Neural cell (in vitro differentiated cells): ENCODE data around the gene LYSMD3. TPM values are rescaled to one million over a fixed set of nuclear protein-coding genes. Genes with fewer than 3 reads are reported as not detected.

Experiments used
- H2AFZ ChIP-seq: fragments of 200-600, 300-800 bp; sonication (generic), shearing (Covaris generic); 2 replicates; pipeline ENCODE4 v1.6.0; 2014; ENCODE audit warnings: low read depth, mild to moderate bottlenecking, antibody characterized with exemption, low read length, moderate library complexity
- H3F3A ChIP-seq: fragments of 200-600 bp; shearing (Covaris generic); 2 replicates; pipeline ENCODE4 v1.6.1; 2016; ENCODE audit warnings: mild to moderate bottlenecking, moderate library complexity, mixed read lengths, antibody characterized with exemption, low read length; ENCODE audit not compliant: insufficient read depth, poor library complexity, severe bottlenecking
- H3K27ac ChIP-seq: fragments of 200-600, 300-800 bp; sonication (generic), shearing (Covaris generic); 2 replicates; pipeline ENCODE4 v1.5.1; 2014; ENCODE audit warnings: mild to moderate bottlenecking, low read length, moderate library complexity
- H3K27me3 ChIP-seq: fragments of 300-800, 200-600 bp; sonication (generic), shearing (Covaris generic); 2 replicates; pipeline ENCODE4 v1.6.0; 2014; ENCODE audit warnings: mild to moderate bottlenecking, low read depth, low read length, moderate library complexity; ENCODE audit not compliant: insufficient read depth
- H3K36me3 ChIP-seq: fragments of 300-800, 200-600 bp; sonication (generic), shearing (Covaris generic); 2 replicates; pipeline ENCODE4 v1.5.1; 2014; ENCODE audit warnings: mild to moderate bottlenecking, antibody characterized with exemption, low read length, moderate library complexity; ENCODE audit not compliant: insufficient read depth
- H3K4me2 ChIP-seq: fragments of 300-800, 200-600 bp; sonication (generic), shearing (Covaris generic); 2 replicates; pipeline ENCODE4 v1.6.0; 2014; ENCODE audit warnings: mild to moderate bottlenecking, low read length
- H3K4me3 ChIP-seq: fragments of 300-800, 200-600 bp; sonication (generic), shearing (Covaris generic); 2 replicates; pipeline ENCODE4 v1.5.1; 2014; ENCODE audit warnings: mild to moderate bottlenecking, low read length, moderate library complexity
- H3K79me2 ChIP-seq: fragments of 200-600 bp; shearing (Covaris generic); replicated peaks from 2 replicates; pipeline ENCODE4 v1.6.0; 2014; ENCODE audit warnings: mild to moderate bottlenecking, low read length, moderate library complexity; ENCODE audit not compliant: insufficient read depth
- H3K9ac ChIP-seq: fragments of 300-800, 200-600 bp; sonication (generic), shearing (Covaris generic); 2 replicates; pipeline ENCODE4 v1.6.1; 2016; ENCODE audit warnings: mild to moderate bottlenecking, low read length, mixed read lengths
- H3K9me2 ChIP-seq: fragments of 200-600 bp; shearing (Covaris generic); 2 replicates; pipeline ENCODE4 v1.6.1; 2016; ENCODE audit warnings: mild to moderate bottlenecking, low read length, mixed read lengths; ENCODE audit not compliant: insufficient read depth
- H3K9me3 ChIP-seq: fragments of 200-600, 300-800 bp; sonication (generic), shearing (Covaris generic); 2 replicates; pipeline ENCODE4 v1.6.1; 2016; ENCODE audit warnings: mild to moderate bottlenecking, mixed run types, low read length, moderate library complexity, mixed read lengths
- H4K20me1 ChIP-seq: fragments of 200-600 bp; shearing (Covaris generic); 2 replicates; pipeline ENCODE4 v1.6.1; 2016; ENCODE audit warnings: mild to moderate bottlenecking, mixed run types; ENCODE audit not compliant: insufficient read depth
- EZH2 ChIP-seq: fragments of 200-600, 300-800 bp; shearing (Covaris generic), sonication (generic); IDR thresholded peaks from 2 replicates; pipeline ENCODE4 v1.6.1; 2014; ENCODE audit warnings: antibody characterized with exemption, low read length, borderline replicate concordance, mild to moderate bottlenecking; ENCODE audit not compliant: insufficient read depth, poor library complexity, severe bottlenecking
- MXI1 ChIP-seq: fragments of 450-650 bp; conservative IDR thresholded peaks from 2 replicates; pipeline ENCODE4 v1.6.1; 2014; ENCODE audit warnings: antibody characterized with exemption, mild to moderate bottlenecking; ENCODE audit not compliant: poor library complexity, severe bottlenecking
- POLR2AphosphoS5 ChIP-seq: IDR thresholded peaks from 2 replicates; pipeline ENCODE4 v1.6.1; 2012
- RAD21 ChIP-seq: fragments of 450-650 bp; conservative IDR thresholded peaks from 2 replicates; pipeline ENCODE4 v1.6.1; 2014; ENCODE audit warnings: antibody characterized with exemption, mild to moderate bottlenecking, moderate library complexity
- SMC3 ChIP-seq: fragments of 450-650 bp; conservative IDR thresholded peaks from 2 replicates; pipeline ENCODE4 v1.6.1; 2014; ENCODE audit warnings: antibody characterized with exemption, mild to moderate bottlenecking, moderate library complexity; ENCODE audit not compliant: poor library complexity
- TAF1 ChIP-seq: IDR thresholded peaks from 2 replicates; pipeline ENCODE4 v1.6.1; 2012; ENCODE audit warnings: low read depth
- polyA plus RNA-seq: library from polyadenylated mRNA; depleted of rRNA; stranded (reverse); fragments of >200 nt; gene quantifications from 2 replicates; pipeline ENCODE4 v1.2.3, GENCODE V29; 2014
- TF ChIP-seq, protein P1 (sequence below): fragments of 450-650 bp; IDR thresholded peaks from 2 replicates; pipeline ENCODE4 v1.5.1; 2014; ENCODE audit warnings: antibody characterized with exemption, mild to moderate bottlenecking, moderate library complexity; ENCODE audit not compliant: poor library complexity, severe bottlenecking
- TF ChIP-seq, protein P2 (sequence below): IDR thresholded peaks from 2 replicates; pipeline ENCODE4 v1.6.1; 2012; ENCODE audit warnings: borderline replicate concordance

Gene LYSMD3
- polyA plus RNA-seq, 1 donor from 2014 or later: 11.1 TPM

DNA sequence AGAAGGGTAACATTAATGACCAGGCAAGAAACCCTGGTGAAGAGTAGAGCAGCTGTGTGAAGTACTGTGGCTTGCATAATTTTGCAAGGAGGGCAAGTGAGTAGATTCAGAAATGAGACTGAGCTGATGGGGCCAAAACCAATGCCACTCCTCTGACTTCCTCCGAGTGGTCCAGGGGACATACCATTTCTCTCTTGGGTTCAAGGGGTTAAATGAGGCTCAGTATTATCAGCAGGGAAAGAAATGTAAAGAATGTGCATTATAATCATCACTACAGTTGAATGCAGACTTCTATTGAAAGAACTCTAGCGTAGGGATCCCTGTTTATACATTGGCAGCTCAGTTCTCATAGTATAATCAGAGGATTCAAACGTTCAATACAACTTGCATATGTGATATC, 44.8 kb downstream of the LYSMD3 start:
- H3K9me3 ChIP-seq: no peaks in the 10 kb centered on the region
- no peaks in the 10 kb centered on the region for H3K36me3 ChIP-seq
- no peaks in the 10 kb centered on the region for H3F3A ChIP-seq
- no peaks in the 10 kb centered on the region for H3K9me2 ChIP-seq
- no peaks in the 10 kb centered on the region for H3K79me2 ChIP-seq
- no peak overlapping the region for H3K9ac ChIP-seq
- H3K4me2 ChIP-seq: no peak overlapping the region
- H3K4me3 ChIP-seq: no peak overlapping the region
- TF ChIP-seq SMC3 (no peak), POLR2AphosphoS5 (no peak), RAD21 (no peak), MXI1 (no peak)
- H3K27ac ChIP-seq: no peak overlapping the region
- H3K27me3 ChIP-seq: no peaks in the 10 kb centered on the region
- H4K20me1 ChIP-seq: no peaks in the 10 kb centered on the region
- H2AFZ ChIP-seq: no peak overlapping the region

DNA sequence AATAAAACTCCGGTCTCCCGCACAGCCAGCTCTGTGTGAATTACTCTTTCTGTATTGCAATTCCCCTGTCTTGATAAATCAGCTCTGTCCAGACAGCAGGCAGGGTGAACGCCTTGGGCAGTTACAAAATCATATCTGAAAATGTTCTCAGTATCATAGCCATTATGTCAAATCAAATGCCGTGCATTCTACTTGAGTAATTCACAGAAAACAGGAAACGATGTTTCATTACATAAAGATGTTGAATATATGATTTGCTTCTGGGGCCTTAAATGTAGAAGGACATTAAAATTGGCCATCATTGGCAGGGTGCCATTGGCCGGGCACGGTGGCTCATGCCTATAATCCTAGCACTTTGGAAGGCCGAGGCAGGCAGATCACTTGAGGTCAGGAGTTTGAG, 46.2 kb downstream of the LYSMD3 start:
- Histone ChIP-seq H3K4me2 (no peak overlapping the region), H3K9me2 (no peaks in the 10 kb centered on the region), H3K9ac (no peak overlapping the region), H3F3A (no peaks in the 10 kb centered on the region), H3K27me3 (no peaks in the 10 kb centered on the region), H4K20me1 (no peaks in the 10 kb centered on the region), H3K79me2 (no peaks in the 10 kb centered on the region), H2AFZ (no peak overlapping the region), H3K36me3 (no peaks in the 10 kb centered on the region), H3K27ac (no peak overlapping the region), H3K9me3 (no peaks in the 10 kb centered on the region), H3K4me3 (no peak overlapping the region)
- TF ChIP-seq POLR2AphosphoS5: no peak
- no peak for TF ChIP-seq SMC3
- TF ChIP-seq MXI1: no peak
- TF ChIP-seq, protein P1, sequence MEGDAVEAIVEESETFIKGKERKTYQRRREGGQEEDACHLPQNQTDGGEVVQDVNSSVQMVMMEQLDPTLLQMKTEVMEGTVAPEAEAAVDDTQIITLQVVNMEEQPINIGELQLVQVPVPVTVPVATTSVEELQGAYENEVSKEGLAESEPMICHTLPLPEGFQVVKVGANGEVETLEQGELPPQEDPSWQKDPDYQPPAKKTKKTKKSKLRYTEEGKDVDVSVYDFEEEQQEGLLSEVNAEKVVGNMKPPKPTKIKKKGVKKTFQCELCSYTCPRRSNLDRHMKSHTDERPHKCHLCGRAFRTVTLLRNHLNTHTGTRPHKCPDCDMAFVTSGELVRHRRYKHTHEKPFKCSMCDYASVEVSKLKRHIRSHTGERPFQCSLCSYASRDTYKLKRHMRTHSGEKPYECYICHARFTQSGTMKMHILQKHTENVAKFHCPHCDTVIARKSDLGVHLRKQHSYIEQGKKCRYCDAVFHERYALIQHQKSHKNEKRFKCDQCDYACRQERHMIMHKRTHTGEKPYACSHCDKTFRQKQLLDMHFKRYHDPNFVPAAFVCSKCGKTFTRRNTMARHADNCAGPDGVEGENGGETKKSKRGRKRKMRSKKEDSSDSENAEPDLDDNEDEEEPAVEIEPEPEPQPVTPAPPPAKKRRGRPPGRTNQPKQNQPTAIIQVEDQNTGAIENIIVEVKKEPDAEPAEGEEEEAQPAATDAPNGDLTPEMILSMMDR: no peak
- no peak for TF ChIP-seq RAD21
- TF ChIP-seq EZH2: no peak
- TF ChIP-seq TAF1: no peak

DNA sequence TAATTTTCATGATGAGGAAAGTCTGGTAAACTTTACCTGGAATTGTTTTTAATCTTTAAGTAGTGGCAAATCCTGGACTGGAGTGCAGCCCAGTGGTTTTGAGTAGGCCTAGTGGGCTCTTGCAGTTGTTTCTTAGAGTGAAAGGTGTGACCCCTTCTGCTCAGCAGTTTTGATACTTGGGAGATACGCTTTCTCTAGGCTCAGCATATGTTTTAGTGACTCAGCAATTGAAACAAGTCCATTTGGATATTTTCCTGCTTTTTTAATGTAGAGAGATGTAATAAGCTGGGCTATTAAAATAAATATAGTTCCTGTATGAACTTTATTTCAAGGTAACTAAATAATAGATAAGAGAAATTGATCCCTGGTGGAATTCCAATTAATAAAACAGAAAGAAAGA, 48.7 kb downstream of the LYSMD3 start:
- TF ChIP-seq, protein P2, sequence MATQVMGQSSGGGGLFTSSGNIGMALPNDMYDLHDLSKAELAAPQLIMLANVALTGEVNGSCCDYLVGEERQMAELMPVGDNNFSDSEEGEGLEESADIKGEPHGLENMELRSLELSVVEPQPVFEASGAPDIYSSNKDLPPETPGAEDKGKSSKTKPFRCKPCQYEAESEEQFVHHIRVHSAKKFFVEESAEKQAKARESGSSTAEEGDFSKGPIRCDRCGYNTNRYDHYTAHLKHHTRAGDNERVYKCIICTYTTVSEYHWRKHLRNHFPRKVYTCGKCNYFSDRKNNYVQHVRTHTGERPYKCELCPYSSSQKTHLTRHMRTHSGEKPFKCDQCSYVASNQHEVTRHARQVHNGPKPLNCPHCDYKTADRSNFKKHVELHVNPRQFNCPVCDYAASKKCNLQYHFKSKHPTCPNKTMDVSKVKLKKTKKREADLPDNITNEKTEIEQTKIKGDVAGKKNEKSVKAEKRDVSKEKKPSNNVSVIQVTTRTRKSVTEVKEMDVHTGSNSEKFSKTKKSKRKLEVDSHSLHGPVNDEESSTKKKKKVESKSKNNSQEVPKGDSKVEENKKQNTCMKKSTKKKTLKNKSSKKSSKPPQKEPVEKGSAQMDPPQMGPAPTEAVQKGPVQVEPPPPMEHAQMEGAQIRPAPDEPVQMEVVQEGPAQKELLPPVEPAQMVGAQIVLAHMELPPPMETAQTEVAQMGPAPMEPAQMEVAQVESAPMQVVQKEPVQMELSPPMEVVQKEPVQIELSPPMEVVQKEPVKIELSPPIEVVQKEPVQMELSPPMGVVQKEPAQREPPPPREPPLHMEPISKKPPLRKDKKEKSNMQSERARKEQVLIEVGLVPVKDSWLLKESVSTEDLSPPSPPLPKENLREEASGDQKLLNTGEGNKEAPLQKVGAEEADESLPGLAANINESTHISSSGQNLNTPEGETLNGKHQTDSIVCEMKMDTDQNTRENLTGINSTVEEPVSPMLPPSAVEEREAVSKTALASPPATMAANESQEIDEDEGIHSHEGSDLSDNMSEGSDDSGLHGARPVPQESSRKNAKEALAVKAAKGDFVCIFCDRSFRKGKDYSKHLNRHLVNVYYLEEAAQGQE: no peak
- no peak for TF ChIP-seq POLR2AphosphoS5
- TF ChIP-seq MXI1: no peak
- TF ChIP-seq, protein P1: no peak
- Histone ChIP-seq H3K4me2 (no peak overlapping the region), H3K79me2 (no peaks in the 10 kb centered on the region), H3K4me3 (no peak overlapping the region), H3K9me2 (no peaks in the 10 kb centered on the region), H3F3A (no peaks in the 10 kb centered on the region), H3K9ac (no peak overlapping the region), H2AFZ (no peak overlapping the region), H3K27me3 (peaks cover 2% of the 10 kb centered on the region), H3K9me3 (no peaks in the 10 kb centered on the region), H3K27ac (no peak overlapping the region), H3K36me3 (no peaks in the 10 kb centered on the region), H4K20me1 (no peaks in the 10 kb centered on the region)
